ENCODE results near the gene ZNF471. TPM values are rescaled to one million over a fixed set of nuclear protein-coding genes. Genes with fewer than 3 reads are reported as not detected.

ZNF471 gene
- 10 to 100 TPM; 18.9 to 28.7 (median 21.5) TPM for polyA plus RNA-seq (ENCODE audit: insufficient read length in 4 of 4)

DNA sequence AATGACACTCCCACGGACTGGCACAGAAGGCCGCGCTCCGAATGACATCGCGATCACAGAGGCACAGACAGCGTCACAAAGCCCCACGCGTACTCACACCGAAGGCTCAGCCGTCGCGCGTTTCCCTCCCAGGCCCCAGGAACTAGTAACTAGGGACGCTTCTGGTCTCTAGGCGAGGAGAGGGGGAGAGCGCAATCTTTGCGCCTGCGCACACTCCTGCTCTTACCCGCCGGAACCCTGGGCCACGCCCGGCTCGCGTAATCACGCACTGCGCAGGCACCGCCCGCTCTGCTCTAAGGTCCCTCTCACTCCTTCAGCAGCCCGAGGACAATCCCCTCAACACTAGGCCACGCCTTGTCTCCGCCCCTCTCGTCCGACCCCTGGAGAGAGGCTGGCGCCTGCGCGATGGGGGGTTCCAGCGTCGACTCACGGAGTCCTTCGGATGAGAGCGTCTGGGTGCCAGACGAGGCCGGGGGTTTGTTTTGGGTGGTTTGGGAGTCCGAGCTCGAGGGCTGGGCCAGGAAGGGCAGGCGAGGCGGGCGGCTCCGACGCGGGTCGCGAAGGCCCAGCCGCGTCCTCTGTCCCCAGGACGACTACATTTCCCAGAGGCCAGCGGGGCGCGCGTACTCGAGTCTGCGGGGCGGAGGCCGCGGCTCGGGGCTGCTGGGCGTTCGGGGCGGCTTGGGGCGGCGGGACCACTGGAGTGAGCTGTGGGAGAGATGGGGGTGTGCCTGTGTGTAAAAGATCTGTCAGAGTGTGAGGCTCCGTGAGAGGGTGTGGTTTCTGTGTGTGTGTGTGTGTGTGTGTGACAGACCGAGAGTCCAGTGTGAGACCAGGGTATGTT is at the start of gene ZNF471:
Gene ZNF471, plus strand, starts transcription at position 410 of the 844 bp plus-strand sequence. CDS start 3,717 bp downstream, outside the sequence.
- DNase-seq (ENCODE audit: low read depth in 4 of 4, low spot score in 3 of 4): peak; percentile 96 to 98 (median 96)

DNA sequence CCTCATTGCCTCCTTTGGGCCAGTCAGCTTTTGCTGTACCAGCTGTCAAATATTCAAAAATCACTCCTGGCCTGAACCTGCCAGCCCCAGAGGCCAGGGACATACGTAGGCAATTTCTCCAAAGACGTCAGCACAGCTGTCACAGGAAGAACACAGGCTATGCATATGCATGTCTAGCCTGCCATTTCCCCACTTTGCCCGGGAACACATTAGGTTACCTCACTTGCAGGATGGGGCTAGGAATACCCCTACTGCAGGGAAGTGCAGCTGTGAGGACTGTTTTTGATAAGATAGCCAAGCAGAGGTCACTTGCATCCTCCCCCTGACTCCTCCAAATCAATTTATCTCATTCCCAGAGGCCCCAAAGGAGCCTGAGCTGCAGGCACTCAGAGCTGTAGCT is 33.3 kb upstream of the ZNF471 start:
- DNase-seq (ENCODE audit: low read depth in 4 of 4, low spot score in 3 of 4): no peak

DNA sequence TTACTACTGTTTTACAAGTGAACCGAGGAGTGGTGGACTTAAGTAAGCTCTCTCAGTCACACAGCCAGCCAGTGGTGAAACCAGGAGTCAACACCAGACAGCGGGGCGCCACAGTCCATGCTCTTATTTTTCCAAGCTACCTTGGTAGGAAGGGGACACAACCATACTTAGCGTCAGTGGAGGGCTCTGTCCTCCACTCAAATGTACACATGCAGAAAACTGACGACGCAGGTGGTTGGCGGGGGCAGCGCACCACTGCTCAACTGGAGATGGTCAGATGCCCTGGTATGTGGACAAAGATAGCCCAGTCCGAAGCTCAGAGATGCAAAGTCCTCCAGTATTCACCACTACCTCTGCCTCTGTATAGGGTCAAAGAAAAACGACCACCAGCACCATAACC is 31.6 kb upstream of the ZNF471 start:
- DNase-seq (ENCODE audit: low read depth in 4 of 4, low spot score in 3 of 4): no peak

DNA sequence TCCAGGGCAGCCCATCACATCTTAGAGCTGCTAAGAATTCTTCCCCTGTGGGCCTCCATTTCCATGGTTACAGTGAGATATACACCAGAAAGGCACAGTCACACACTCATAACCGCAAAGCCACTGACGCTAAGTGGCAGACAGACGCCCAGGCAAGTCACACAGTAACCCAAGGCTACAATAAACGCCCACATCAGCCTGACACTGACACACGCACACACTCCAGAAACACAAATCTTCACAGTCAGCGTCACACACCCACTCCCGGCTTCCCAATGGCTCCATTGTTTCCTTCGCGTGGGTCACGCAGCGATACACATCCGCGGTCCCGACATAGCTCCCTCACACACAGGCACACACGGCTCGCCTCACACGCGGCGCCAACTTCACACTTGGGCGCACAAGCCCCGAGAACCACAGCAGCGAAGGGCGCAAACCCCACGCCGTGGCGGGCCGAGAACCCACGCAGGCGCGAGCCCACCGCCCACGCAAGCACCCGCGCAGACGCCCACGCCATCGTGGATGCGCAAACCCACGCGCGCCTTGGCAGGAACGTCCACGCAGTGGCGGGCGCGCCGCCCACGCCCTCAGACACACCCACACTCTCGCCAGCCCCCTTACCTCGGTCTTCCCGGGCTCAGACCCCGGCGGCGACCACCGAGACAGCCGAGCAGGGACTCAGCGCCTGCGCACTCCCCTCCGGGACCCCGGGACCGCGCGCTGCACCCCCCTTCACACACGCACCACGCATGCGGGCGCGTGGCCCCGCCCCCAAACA is 30.8 kb upstream of the ZNF471 start, which contains the start of gene ZNF667:
Gene ZNF667, minus strand, starts transcription at position 695 of the 778 bp plus-strand sequence. CDS start 14,975 bp downstream, outside the sequence.
- DNase-seq (ENCODE audit: low read depth in 4 of 4, low spot score in 3 of 4): peak in 3 of 4 donors; percentile 23 to 41 (median 37)

DNA sequence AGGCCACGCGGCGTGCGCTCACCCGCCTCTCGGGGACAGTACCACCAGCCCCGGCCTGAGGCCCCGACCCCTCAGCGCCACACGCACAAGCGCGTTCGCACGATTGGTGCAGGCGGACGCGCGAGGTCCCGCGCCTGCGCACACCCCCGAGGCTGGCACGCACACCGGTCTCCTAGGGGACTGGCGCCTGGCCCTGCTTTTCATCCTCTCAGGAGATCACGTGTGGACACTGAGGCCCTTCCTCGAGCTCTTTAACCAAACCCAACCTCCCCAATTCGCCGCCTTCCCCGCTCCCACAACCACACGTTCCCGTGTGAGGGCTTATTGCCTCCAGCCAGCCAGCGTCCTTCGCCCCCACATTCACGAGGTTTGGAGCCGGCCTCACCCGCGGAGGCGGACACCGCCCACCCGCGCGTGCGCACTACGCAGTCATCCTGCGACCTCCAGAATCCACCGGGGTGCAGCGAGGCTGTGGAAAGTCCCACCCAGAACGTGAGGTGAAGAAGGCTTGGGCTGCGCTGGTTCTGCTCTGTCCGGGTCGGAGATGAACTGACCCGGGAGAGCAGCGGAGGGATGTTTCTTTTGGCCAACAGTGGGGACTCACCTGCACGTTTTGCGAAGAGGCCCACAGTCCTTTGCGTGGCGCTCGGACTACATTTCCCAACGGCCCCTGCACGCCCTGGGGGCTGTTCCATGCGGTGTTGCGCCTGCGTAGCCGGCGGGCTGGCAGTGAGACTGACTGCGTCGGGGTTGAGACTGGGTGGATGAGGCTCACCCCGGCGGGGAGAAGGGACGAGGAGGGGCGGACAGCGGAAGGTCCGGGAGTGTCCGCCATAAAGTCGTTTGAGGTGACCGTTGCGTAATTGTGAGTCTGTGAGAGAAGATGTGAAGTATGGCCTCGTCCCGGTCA is 30.0 kb upstream of the ZNF471 start:
- peak; percentile 83 to 91 (median 85) for DNase-seq (ENCODE audit: low read depth in 4 of 4, low spot score in 3 of 4)

DNA sequence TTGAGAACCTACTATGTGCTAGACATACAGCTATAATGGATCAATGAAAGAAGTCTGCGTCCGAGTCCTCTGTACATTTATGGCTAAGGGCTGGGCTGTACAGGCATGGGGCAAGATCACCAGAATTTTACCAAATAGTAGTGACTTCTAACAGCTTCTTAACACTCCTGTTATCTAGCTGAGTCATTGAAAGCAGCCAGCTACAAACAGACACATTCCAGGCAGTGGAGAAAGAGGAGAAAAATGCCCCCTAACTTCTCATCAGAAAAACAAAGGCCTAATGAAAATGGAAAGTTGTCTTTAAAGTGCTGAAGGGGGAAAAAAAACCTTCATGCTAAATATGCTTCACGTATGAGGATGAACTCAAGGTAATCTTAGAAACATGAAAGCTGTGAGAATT is 16.3 kb upstream of the ZNF471 start:
- no peak for DNase-seq (ENCODE audit: low read depth in 4 of 4, low spot score in 3 of 4)

DNA sequence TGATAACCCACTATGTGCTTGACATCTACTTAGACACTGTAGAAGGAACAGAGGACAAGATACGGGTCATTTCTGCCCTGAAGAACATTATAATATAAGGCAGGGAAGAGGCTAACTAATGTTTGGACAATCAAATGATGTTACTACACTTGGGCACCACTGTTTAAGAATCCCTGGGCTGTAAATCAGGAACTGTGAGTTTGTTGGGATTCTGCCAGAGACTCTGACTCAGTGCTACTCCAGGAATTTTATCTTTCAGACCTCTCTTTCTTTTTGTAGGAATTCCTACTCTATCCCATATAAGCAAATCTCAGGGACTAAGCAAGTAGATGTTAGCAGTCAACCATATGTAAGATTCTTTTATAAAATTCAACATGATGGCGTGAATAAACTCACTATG is 3.1 kb upstream of the ZNF471 start:
- no peak for DNase-seq (ENCODE audit: low read depth in 4 of 4, low spot score in 3 of 4)

DNA sequence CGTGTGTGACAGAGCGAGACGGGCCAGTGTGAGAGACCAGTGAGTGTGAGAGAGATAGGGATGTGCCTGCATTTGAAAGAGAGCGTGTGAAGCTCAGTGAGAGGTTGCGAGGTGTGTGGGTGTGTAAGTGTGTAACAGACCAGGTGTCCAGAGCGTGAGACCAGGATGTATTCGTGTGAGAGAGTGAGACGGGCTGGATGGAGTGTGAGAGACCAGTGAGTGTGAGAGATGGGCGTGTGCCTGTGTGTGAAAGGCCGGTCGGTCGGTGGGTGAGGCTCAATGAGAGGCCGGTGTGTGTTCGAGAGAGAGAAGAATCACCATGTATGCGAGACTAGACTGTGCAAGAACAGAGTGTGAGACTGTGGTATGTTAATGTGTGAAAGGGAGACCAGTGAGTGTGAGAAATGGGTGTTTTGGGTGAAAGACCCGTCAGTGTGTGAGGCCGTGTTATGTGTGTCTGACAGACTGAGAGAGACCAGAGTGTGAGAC is 679 bp downstream of the ZNF471 start:
- peak in 1 of 4 donors; percentile 1 for DNase-seq (ENCODE audit: low read depth in 4 of 4, low spot score in 3 of 4)

DNA sequence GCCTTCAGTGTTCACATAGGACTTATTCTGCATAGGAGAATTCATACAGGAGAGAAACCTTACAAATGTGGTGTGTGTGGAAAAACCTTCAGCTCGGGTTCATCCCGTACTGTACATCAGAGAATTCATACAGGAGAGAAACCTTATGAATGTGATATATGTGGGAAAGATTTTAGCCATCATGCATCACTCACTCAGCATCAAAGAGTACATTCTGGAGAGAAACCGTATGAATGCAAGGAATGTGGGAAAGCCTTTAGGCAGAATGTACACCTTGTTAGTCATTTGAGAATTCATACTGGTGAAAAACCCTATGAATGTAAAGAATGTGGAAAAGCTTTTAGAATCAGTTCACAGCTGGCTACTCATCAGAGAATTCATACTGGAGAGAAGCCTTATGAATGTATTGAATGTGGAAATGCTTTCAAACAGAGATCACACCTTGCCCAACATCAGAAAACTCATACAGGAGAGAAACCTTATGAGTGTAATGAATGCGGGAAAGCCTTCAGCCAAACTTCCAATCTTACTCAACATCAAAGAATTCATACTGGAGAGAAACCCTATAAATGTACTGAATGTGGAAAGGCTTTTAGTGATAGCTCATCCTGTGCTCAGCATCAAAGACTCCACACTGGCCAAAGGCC is 17.7 kb downstream of the ZNF471 start:
- DNase-seq (ENCODE audit: low read depth in 4 of 4, low spot score in 3 of 4): no peak

DNA sequence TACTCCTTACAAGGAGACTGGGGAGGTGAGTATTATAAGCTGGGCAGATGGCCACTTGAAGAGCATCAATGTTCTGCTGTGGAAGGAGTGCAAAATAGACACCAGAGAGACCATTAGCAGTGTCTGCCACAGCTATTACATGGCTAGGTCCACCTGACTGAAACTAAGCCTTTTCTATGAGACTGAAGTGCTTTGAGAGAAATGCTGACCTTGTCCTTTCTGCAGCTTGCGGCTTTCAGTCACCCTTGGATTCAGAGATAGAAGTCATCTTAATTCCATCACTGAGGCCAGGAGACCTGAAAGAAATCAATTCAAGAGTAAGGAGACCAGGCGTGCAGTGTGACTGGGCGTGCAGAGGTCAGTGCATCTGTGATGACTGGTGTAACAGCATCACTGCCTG is 29.8 kb downstream of the ZNF471 start:
- DNase-seq (ENCODE audit: low read depth in 4 of 4, low spot score in 3 of 4): no peak

DNA sequence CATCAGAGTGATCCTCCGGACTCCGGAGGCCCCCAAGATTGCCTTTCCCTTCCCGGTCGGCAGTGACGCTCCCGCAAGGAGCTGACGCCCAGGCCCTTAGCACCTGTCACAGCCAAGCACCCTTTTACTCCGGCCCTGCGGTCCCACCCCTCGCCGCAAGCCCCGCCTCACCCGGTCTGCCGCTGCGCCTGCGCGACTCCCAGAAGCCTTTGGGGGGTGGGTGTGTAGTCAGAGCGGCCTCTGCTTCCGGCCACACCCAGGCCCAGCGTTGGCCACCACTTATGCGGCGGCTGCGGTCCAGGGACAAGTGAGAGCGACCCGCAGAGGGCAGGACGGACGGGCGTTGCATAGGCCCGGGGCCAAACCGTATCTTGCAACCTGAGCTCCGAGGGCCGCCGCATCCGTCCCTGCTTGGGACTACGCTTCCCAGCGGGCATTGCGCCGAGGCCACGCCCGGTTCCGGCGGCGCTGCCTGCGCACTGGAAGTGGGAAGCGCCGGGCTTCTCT is 30.7 kb downstream of the ZNF471 start:
- peak; percentile 77 to 82 (median 78) for DNase-seq (ENCODE audit: low read depth in 4 of 4, low spot score in 3 of 4)

DNA sequence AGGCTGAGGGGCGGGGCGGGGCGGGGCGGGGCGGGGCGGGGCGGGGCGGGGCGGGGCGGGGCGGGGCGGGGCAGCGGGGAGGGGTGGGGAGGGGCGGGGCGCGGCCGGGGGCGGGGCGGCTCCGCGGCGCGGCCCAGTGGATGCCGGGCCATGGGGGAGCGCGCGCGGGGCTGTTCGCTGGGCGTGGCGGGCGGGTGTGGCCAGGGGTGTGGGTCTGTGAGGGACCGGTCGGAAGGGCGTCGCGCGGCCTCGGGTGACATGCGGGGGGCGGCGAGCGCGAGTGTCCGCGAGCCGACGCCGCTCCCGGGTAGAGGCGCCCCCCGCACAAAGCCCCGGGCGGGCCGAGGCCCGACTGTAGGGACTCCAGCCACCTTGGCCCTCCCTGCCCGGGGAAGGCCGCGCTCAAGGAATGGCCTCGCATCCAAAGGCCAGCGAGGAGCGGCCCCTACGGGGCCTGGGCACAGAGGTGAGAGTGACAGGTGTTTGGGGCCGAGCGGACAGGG is 31.2 kb downstream of the ZNF471 start, which contains the start of gene ZFP28:
Gene ZFP28, plus strand, starts transcription at position 188 of the 503 bp plus-strand sequence. Its CDS starts 71 bp downstream, at position 259.
- DNase-seq (ENCODE audit: low read depth in 4 of 4, low spot score in 3 of 4): peak in 2 of 4 donors; percentile 16 to 17

DNA sequence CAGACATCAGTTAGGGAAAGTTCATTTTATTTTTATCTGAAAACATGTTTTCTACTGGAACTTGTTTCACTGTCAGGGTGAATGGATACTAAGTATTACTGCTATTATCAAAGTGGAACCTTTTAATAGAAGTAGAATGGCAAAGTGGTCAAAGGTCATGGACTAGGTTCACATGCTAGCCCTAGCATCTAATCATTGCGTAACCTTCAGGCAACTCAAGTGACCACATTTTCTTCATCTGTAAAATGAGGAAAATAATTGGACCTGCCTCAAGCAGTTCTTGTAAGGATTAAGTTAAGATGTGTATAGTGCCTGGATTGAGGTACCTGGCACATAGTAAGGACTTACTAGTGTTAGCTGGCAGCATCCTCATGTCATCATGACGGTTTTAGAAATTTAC is 36.1 kb downstream of the ZNF471 start:
- DNase-seq (ENCODE audit: low read depth in 4 of 4, low spot score in 3 of 4): no peak

DNA sequence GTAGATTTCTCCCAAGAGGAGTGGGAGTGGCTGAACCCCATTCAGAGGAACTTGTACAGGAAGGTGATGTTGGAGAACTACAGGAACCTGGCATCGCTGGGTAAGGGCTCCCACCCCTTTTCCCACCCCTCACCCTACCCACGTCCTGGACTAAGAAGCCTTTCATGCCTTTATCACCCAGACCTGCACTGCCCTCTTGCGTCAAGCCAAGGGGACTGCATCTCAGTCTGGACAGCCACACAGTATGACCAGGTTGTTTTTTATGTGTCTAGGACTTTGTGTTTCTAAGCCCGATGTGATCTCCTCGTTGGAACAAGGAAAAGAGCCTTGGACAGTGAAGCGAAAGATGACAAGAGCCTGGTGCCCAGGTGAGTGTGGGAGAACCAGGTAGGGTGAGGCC is 39.9 kb downstream of the ZNF471 start:
- no peak for DNase-seq (ENCODE audit: low read depth in 4 of 4, low spot score in 3 of 4)

DNA sequence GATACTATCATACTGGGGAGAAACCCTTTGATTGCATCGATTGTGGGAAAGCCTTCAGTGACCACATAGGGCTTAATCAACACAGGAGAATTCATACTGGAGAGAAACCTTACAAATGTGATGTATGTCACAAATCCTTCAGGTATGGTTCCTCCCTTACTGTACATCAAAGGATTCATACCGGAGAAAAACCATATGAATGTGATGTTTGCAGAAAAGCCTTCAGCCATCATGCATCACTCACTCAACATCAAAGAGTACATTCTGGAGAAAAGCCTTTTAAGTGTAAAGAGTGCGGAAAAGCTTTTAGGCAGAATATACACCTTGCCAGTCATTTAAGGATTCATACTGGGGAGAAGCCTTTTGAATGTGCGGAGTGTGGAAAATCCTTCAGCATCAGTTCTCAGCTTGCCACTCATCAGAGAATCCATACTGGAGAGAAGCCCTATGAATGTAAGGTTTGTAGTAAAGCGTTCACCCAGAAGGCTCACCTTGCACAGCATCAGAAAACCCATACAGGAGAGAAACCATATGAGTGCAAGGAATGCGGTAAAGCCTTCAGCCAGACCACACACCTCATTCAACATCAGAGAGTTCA is 46.7 kb downstream of the ZNF471 start:
- no peak for DNase-seq (ENCODE audit: low read depth in 4 of 4, low spot score in 3 of 4)

DNA sequence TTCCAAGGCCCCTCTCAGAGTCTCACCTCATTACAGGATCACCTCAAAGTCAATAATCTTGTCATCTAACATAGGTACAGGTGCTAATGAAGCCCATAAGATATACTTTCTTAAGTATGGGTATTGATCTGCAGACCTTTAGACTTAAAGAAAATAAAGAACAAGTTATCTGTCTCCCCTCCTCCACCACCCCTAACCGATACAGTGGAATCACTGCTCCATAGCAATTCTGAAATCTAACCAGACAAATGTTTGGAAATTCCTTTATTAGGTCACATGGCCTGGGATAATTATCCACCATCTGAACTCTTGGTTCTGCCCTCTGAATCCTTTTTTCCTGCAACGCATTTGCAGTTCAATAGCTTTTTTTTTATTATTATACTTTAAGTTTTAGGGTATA is 55.1 kb downstream of the ZNF471 start:
- no peak for DNase-seq (ENCODE audit: low read depth in 4 of 4, low spot score in 3 of 4)

DNA sequence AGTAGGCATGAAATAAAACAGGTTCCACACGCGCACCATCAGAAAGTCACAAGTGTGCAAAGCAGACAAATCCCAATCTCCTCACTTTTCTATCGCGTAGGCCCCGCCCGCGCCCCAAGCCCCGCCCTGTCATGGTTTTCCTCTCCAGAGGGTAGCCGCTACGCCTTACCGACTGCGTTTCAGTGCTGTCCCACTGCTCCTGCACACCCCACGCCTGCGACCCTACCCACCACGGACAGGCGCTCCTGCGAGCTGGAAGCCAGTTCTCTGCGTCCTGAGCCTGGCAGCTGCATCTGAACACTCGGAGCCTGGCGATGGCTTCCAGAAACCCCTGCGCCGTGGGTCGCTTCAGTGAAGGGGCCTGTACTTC is 59.2 kb downstream of the ZNF471 start:
- peak in 1 of 4 donors; percentile 3 for DNase-seq (ENCODE audit: low read depth in 4 of 4, low spot score in 3 of 4)

DNA sequence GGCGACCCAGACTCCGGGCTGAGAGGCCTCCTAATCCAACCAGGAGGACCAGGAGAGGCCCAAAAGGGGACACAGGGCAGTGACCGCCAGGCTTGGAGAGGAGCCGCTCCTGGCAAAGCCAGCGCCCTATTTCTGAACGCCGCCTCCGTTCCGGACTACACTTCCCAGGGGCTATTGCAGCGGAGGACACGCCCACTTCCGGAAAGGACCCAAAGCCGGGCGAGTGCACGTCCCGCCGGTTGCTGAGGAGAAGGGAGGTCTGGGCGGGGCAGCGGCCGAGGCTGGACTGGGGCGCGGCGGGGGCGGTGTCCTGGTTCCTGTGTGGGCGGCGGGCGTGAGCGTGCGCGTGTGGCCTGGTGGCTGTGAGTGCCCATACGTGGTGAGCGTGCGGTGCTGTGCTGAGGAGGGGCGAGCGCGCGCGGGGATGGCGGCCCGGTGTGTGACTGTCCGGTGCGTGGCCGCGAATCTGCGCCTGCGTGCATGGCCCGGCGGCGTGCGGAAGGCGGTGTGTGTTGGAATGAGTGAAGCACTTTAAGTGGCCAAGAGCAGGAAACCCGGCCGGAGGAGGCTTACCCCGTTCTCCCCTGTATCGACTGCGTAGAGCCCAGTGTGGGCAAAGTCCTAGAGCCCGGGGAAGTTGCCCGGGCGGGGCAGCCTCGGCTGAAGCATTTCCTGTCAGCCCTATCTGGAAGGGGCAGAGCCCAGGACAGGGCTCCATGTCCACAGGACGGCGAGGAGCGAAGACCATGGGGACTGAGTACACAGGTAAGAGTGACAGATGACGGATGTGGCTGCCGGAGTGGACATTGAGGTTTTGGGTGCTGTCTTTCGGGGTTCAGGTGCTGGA is 59.8 kb downstream of the ZNF471 start, which contains the start of gene ZNF470:
Gene ZNF470, plus strand, starts transcription at position 195 of the 847 bp plus-strand sequence. CDS start 2,844 bp downstream, outside the sequence.
- DNase-seq (ENCODE audit: low read depth in 4 of 4, low spot score in 3 of 4): peak; percentile 70 to 85 (median 82)
